T1000 (cell line): ENCODE measurements around the gene CIRBP.

Experiments
- DNase-seq: peaks from one replicate; lab custom pipeline; 2025; ENCODE audit warnings: mixed read lengths; lab: John Stamatoyannopoulos, UW

Gene CIRBP

GRCh38 chr19:1256646-1257474 is 12.3 kb upstream of the CIRBP start:
- DNase-seq: no peak

- no peak for DNase-seq
Measured at GRCh38 chr19:1257475-1258162, 11.5 kb upstream of the CIRBP start.

GRCh38 chr19:1258163-1258492 is 11.0 kb upstream of the CIRBP start:
- no peak for DNase-seq

- no peak for DNase-seq
Measured at GRCh38 chr19:1258707-1259205, 10.4 kb upstream of the CIRBP start.

- DNase-seq: peak; percentile 69
Measured at GRCh38 chr19:1259206-1259875, 9.8 kb upstream of the CIRBP start.

- peak; percentile 85 for DNase-seq
Measured at GRCh38 chr19:1259876-1260748, 9.0 kb upstream of the CIRBP start.

- DNase-seq: peak; percentile 98
Measured at GRCh38 chr19:1260749-1261537, 8.2 kb upstream of the CIRBP start.

GRCh38 chr19:1261538-1261797 is 7.7 kb upstream of the CIRBP start:
- no peak for DNase-seq

- DNase-seq: peak; percentile 70
Measured at GRCh38 chr19:1261798-1262622, 7.1 kb upstream of the CIRBP start.

GRCh38 chr19:1262623-1263123 is 6.5 kb upstream of the CIRBP start:
- no peak for DNase-seq

- DNase-seq: no peak
Measured at GRCh38 chr19:1263188-1263587, 5.9 kb upstream of the CIRBP start.

- DNase-seq: peak; percentile 95
Measured at GRCh38 chr19:1264801-1265614, 4.1 kb upstream of the CIRBP start.

GRCh38 chr19:1265615-1266128 is 3.5 kb upstream of the CIRBP start:
- DNase-seq: peak; percentile 97

- peak; percentile 92 for DNase-seq
Measured at GRCh38 chr19:1266129-1266915, 2.8 kb upstream of the CIRBP start.

GRCh38 chr19:1266916-1267476 is 2.1 kb upstream of the CIRBP start:
- DNase-seq: peak; percentile 84

- no peak for DNase-seq
Measured at GRCh38 chr19:1267477-1268225, 1.5 kb upstream of the CIRBP start.
